GM19467 (cell line): Measurements from ENCODE around the gene SCAMP3.

Experiments
- ATAC-seq: cut with Tn5 transposase; IDR thresholded peaks from one replicate; pipeline ENCODE4 v1.9.1; 2021; ENCODE audit warnings: mild to moderate bottlenecking, moderate library complexity; ENCODE audit not compliant: unreplicated experiment

SCAMP3 gene

DNA sequence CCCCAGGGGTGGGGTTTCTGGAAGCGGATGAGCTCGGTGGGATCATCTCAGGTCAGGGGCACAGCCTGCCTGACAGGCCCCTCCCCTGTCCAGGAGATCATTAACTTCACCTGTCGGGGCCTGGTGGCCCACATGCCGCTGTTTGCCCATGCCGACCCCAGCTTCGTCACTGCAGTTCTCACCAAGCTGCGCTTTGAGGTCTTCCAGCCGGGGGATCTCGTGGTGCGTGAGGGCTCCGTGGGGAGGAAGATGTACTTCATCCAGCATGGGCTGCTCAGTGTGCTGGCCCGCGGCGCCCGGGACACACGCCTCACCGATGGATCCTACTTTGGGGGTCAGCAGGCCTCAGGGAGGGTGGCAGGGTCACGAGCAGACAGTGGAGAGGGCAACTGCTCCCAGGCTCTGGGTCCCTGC is 23.5 kb upstream of the SCAMP3 start:
- no peak for ATAC-seq

GRCh38 chr1:155285063-155285462 is 22.9 kb upstream of the SCAMP3 start:
- ATAC-seq = no peak

DNA sequence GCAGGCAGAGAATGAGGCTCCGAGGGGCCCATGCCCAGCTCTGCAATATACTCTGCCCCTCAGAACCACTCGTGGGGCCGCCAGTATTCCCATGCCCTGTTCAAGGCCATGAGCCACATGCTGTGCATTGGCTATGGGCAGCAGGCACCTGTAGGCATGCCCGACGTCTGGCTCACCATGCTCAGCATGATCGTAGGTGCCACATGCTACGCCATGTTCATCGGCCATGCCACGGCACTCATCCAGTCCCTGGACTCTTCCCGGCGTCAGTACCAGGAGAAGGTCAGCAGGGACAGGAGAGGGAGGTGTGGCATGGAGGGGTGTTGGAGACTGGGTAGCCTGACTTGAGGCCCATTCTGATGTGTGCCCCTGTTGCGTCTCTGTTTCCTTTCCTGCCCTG is 22.3 kb upstream of the SCAMP3 start:
- no peak for ATAC-seq

- ATAC-seq = no peak
These were observed 20.4 kb upstream of the SCAMP3 start for GRCh38 chr1:155282488-155283091.

GRCh38 chr1:155279268-155279667 is 17.1 kb upstream of the SCAMP3 start:
- no peak for ATAC-seq

DNA sequence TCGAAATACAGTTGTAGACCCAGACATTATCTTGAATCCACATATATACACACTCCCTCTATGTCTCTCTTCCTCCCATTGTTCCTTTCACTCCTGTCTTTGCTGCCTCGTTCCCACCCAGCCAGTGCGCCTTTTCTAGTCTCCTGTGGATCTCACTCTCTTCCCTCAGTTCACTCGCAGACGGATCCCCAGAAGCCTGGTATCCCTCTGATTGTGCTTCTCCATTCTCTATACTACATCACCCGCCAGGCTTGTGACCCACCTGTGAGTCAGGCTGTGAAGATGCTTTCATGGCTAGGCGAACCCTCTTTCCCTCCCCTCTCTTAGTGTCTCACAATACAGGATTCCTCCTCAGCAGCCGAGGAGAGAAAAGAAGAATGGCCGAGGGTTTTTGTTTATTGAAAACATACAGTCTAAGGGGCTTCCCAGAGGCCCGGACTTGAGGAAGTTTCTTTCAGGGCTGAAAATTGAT is 16.6 kb upstream of the SCAMP3 start:
- ATAC-seq = no peak

DNA sequence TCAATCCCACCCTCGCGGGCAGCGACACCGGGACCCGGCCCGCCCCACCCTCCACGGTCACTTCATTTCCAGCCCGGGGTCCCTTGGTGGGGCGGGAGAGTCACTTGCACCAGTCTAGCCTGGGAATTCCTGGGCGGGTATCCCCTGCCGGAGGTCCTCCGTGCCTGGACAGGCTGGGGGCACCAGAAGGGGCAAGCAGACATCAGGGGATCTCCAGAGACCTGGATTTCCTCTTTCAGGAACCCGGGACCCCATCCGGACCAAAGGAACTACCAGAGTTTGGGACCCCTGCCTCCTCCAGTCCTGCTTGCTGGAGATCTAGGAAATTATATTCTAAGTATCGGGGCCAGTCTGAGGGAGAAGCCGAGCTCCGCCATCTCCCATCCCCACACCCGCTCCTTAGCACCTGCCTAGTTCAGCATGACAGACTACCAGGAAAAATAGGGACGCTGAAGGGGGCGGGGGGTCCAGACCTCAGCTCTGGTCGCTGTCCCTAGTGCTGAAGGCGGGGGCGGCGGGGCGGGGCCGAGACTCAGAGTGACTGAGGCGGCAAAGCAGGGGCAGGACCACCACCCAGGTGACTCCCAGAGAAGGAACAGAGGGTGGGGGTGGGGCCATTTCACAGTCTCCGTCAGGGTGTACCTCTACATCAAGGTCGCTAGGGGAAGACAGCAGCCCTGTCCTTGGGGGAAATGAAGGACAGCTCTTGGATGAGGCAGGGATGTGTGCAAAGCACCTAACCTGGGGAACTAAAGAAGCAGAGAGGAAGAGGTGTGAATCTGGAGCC is 15.9 kb upstream of the SCAMP3 start:
- ATAC-seq = no peak

DNA sequence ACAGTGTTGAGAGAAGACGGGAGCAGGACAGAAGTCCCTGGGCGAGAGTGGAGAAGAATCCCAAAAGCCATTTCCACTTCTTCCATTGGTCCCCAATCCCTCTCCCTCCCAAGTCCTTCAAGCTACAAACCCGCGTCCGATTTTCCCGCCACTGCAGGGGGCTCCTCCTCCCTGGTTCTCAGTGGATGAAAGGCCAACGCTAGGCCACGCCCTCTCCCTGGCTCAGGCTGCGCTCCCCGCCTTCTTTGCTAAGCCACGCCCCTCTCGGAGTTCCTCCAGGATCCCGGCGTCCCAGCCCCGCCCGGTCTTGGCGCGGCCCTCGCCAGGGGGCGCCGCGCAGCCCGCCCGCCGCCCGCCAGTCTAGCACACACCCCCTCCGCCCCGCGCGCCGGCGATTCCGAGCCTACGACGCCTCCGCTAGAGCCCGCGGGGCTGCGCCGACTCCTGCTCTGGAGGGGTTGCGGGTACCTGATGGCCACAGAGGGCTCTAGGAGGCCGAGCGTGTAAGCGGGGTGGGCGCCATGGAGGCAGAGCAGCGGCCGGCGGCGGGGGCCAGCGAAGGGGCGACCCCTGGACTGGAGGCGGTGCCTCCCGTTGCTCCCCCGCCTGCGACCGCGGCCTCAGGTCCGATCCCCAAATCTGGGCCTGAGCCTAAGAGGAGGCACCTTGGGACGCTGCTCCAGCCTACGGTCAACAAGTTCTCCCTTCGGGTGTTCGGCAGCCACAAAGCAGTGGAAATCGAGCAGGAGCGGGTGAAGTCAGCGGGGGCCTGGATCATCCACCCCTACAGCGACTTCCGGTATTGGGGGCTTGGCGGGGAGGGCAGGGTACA is 15.1 kb upstream of the SCAMP3 start, which contains the start of gene HCN3:
HCN3 (plus strand) TSS at position 394 of the 832 bp plus-strand sequence; CDS start at position 522, 128 bp downstream.
- ATAC-seq = peak; percentile 63

DNA sequence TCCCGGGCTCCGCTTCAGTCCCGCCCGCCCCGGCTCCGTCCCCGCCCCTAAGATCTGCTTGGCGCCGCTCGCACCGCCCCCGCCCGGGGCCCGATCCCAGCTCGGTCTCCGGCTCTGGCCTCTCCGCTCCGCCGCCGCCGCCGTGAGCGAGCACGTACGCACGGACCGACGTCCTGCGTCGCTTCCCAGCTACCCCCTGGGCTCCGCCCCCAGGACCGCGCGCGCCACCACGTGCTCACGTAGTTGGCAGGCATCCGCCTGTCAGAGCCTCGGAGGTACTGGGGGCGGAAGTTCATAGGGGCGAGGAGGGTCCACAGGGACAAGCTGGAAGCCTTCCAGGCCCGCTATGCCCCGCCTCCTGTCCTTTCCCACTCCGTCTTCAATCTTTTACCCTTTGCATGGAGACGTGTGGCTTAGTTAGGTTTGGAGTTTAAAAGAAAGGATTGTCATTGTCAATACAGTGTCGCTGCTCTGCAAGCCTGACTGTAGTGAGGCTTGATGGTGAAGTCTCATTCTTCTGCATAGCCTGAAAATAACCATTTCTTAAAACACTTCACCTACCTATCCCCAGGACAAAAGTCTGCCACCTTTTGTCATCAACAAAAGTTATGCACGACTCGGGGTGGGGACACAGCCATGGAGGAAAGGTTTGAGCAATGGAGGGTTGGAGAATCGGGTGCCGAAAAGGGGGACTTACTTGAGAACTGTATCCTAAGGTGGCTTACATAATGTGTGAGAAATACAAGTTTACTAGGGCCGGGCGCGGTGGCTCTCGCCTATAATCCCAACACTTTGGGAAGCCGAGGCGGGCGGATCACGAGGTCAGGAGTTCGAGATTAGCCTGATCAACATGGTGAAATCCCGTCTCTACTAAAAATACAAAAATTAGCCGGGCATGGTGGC is 11.4 kb upstream of the SCAMP3 start, which contains the start of gene CLK2:
CLK2 (minus strand) TSS at position 162 of the 903 bp plus-strand sequence. CDS start 2,527 bp downstream, outside the sequence.
- peak; percentile 60 for ATAC-seq

DNA sequence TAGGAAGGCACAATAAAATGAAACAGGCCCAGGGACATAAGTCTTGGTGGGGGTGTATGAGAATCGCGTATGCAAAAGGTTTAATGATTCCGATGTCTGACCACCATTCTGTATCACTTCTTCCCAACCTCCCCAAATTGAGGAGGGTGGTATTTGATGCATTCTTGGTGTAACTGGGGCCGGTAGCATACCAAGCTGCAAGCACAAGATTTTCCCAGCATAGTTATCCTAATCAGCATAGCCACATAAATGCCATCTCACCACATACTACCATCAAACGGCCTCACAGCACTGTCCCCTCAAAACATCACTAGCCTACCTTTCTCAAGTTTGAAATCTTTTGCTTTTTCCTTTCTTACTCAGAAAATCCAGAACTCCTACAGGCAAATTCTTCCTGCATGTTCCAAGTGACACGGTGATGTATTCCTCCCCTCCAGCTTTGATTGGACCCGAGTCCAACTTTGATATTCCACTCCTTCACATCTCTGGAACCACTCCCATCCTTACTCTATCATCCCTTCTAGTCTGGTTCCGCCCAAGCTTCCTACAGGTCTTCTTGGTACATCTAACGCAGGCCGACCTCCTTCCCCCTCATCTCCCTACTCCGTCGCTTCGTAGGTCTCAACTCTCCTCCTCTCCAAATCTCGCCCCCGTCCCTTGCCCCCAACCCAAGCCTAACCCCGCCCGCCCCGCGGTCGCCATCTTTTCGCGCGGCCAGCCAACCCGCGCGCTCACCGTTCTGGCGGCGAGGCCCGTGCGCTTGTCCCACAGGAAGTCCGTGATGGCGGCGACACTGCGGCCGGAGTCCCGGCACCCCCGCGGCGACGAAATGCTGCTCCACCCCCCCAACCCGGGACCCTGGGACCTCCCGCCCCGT is 10.5 kb upstream of the SCAMP3 start:
- ATAC-seq = peak; percentile 23

DNA sequence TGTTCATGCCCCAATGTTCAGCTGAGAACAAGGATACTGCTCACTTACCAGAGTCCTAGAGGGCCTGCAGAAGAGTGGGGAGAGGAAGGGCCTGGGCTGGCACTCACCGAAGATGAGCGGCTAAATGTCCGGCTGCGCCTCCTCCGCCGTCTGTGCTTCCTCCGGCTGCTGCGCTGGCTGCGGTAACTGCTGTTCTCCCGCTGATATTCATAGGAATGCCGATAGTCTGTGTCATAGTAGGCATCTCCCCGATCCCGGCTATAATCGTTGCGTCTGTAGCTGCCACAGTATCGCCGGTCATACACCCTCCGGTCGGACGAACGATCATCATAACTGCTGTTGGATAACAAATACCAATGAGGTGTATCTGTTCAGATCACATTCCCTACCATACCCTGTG is 7.2 kb upstream of the SCAMP3 start:
- no peak for ATAC-seq

DNA sequence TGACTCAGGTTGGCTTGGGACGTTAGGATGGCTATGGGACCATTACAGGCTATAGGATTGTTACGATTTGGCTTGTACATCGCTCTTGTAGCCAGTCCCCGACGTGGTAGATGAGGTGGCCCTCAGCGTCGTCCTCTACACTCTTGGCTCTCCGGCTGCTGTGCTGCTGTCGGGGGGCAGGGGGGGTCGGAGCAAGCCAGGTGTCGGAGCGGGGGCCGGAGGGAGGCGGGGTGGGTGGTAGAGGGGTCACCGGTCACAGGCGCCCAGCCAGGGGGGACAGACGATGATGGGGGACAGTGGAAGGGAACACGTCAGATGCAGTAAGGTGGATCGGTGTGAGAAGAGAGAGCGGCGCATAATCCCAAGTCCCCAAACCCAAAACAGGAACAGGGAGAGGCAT is 6.5 kb upstream of the SCAMP3 start:
- no peak for ATAC-seq

DNA sequence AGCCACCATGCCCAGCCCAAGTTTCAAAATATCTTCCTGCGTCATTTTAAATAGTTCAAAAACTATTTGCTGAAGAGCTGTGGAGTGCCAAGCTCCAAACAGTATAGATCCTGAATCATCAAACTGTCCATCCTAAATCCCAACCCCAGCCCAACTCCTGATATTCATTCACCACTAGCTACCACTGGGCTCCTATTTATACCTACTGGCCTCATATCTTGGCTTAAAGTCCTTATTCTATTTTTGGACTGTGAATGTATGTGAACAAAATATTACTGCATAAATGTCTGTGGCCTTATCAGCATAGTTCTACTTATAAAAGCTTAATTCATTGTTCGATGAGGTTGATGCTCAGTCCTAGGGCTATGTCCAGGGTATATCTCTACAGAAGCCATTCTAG is 5.2 kb upstream of the SCAMP3 start:
- ATAC-seq = no peak

- ATAC-seq = no peak
These were observed 4.4 kb upstream of the SCAMP3 start for GRCh38 chr1:155266553-155266952.

DNA sequence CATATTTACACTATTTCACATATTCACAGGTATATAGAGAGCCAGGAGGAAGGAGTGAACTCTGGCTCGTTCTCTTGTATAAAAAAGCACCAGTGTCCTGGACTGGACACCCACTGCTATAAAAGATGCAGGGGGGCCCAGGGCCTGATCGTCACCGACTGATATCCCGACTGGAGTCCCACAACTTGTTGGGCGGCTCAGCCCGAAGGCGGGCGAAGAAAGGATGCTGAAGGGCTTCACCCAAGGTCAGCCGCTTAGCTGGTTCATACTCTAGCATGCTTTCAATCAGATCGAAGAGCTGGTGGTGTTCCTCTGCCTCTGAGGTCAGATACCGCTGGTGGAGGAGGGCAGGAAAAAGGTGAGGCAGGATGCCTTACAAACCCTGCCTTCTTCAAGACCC is 907 bp upstream of the SCAMP3 start:
- no peak for ATAC-seq

DNA sequence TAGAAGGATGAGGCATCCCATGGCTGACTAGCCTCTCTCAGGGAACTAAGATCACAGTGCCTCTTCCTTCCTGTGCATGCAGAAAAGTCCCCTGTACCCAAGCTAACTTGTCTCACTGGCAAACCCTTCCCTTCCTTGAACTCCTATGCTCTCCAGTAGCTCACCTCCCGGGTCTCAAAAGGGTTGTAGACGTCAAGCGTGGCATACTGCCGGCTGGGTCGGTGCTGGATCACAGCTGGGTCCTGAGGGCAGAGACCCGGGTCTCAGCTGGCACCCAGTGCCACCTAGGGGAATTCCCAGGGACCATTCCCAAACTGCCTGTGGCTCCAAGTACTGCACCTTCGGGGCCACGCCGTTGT is 688 bp downstream of the SCAMP3 start:
- ATAC-seq = no peak

- ATAC-seq = no peak
These were observed 1.9 kb downstream of the SCAMP3 start for GRCh38 chr1:155260276-155260675.

GRCh38 chr1:155256058-155256852 is 5.9 kb downstream of the SCAMP3 start:
- no peak for ATAC-seq
